Purkinje cell (primary cell): ENCODE measurements around the gene ZBTB47. TPM values are rescaled to one million over a fixed set of nuclear protein-coding genes. Genes with fewer than 3 reads are reported as not detected.

ENCODE experiments used
- polyA plus RNA-seq: library from polyadenylated mRNA; unstranded; fragments of >200 nt; fragmentation: Nextera tagmentation; gene quantifications from 2 replicates; pipeline ENCODE4 v1.2.1, GENCODE V29; 2014

The ZBTB47 gene
- polyA plus RNA-seq: 0.31 TPM in 1 of 2 replicates, not detected in the other

DNA sequence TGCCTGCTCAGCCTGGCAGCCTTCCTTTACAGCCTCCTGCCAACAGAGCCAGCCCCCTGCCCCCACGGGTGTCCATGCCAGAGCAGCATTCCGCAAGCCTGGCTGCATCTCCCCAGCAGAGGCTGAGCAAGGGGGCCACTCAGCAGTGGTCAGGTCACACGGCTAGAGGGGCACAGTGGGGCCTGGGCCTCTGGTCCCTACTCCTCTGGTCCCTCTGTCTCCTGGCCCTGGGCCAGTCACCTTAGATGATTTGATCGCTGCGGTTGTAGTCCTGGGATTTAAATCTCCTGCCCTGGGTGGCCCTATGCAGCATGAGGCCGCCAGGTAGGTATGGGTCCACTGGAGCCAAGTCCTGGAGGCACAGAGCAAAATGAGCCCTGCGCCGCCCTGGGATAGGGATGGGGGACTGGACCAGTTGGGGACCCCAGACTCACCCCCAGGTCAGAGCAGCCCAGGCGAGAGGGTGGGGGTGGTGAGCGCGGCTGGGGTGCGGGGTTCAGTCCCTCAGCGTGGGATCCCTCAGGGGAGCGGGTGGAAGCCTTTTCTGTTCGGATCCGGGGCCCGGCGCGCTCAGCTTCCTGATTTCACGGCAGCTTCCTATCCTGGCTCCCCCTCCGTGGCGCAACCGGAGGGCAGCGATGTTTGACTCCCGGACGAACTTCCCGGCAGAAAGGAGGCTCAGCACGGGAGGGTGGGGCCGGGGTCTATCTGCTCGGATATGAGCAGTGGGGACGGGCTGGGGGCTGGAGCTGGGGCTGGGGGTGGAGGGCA lies at the start of gene ZBTB47:
ZBTB47 (plus strand) TSS at position 138 of the 771 bp plus-strand sequence. CDS start 4,659 bp downstream, outside the sequence.

DNA sequence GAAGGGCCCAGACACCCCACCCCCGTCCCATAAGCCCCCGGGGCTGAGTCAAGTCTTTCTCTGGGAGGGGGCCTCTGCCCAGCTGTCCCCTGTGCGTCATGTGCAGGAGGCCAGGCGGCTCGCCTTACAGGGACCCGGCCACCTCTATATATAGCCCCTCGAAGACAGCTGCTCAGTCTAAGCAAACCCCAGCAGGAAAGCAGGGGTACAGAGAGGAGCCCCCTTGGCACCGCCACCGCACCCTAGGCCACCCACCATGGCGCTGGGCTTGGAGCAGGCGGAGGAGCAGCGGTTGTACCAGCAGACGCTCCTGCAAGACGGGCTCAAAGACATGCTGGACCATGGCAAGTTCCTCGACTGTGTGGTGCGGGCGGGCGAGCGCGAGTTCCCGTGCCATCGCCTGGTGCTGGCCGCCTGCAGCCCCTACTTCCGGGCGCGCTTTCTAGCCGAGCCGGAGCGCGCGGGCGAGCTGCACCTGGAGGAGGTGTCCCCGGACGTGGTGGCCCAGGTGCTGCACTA lies 31.9 kb downstream of the ZBTB47 start, which contains the start of gene KLHL40:
KLHL40 (plus strand) TSS at position 175 of the 519 bp plus-strand sequence; CDS start at position 257, 82 bp downstream.

DNA sequence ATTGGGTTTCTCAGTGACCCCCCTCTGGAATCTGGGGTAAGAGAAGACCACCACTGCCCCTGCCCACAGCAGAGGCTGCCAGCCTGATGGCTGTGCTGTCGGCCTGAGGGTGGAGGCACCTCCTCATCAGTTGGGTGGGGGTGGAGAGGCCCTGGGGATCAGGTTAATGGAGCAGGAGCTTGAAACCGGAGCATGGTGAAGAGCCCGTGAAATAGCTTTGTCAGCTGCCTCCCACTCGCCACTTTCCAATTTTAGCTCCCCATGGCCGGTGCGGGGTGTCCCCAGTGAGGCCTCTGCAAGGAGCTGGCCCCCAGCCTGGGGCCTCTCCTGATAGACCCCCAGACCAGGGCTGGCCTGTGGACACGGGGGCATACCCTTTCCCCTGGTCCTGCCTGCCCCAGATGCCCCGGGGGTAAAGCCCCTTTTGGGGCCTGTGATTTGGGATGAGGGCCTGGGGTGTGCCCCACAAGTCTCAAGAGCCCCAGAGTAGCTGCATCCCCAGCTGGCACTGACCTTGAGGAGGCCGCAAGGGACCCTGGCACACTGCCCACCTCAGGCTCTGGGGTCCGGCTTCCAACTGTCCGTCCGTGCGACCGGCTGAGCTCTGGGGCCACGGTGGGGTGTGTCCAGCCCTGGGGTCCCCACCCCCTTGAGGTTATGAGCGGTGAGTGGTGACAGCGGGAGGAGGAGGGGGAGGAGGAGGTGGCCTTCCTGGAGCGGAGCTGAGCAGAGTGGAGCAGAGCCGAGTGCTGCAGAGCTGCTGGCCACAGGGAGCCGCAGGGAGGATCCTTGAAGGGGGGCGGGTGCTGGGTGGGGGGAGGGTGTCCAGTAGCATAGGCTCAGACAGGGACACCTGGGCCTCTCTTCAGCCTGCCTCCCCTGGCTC lies 48.8 kb downstream of the ZBTB47 start, which contains the start of gene HHATL:
HHATL (minus strand) TSS at position 733 of the 886 bp plus-strand sequence. CDS start 1,972 bp downstream, outside the sequence.

Other genes starting within 250 kb of the ZBTB47 start
- not detected in 2 replicates for gene LYZL4, start 243.1 kb upstream of the ZBTB47 start, polyA plus RNA-seq
- 0.41 and 6.1 TPM in 2 replicates for gene VIPR1, start 151.1 kb upstream of the ZBTB47 start, polyA plus RNA-seq
- gene SEC22C, start 71.7 kb upstream of the ZBTB47 start, polyA plus RNA-seq: 38.6 and 54.1 TPM in 2 replicates
- 197 and 237 TPM in 2 replicates for gene SS18L2, start 62.8 kb upstream of the ZBTB47 start, polyA plus RNA-seq
- 25.9 and 30.6 TPM in 2 replicates for gene NKTR, start 53.0 kb upstream of the ZBTB47 start, polyA plus RNA-seq
- gene KLHL40, start 31.8 kb downstream of the ZBTB47 start, polyA plus RNA-seq: not detected in 2 replicates
- gene HHATL, start 49.1 kb downstream of the ZBTB47 start, polyA plus RNA-seq: 86.3 and 121 TPM in 2 replicates
- gene CCDC13, start 119.6 kb downstream of the ZBTB47 start, polyA plus RNA-seq: 1.3 and 5.1 TPM in 2 replicates
- 1,119 and 1,494 TPM in 2 replicates for gene HIGD1A, start 150.8 kb downstream of the ZBTB47 start, polyA plus RNA-seq
- 0.73 and 4.6 TPM in 2 replicates for gene ACKR2, start 155.7 kb downstream of the ZBTB47 start, polyA plus RNA-seq
- gene CYP8B1, start 222.2 kb downstream of the ZBTB47 start, polyA plus RNA-seq: not detected in 2 replicates